ENCODE measurements around the gene PTPRM.

PTPRM gene

DNA sequence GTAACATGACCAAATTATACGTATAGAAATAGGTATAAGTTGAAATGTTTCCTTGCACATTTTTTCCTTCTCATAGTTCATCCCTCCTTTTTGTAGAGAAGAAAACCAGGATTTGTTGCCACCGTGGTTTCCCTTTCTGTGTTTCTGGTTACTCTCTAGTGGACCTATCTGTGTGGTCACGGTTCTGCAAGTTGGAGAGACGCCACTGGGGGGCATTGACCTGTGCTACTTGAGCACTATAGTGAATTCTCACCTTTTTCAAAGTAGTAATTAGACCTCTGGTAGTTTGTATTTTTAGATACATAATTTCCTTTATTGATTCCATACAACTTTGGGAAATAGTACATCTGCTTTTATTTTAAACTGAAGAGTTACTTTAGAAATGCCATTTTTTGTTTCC, 444.8 kb downstream of the PTPRM start:
- TF ChIP-seq, protein P1, sequence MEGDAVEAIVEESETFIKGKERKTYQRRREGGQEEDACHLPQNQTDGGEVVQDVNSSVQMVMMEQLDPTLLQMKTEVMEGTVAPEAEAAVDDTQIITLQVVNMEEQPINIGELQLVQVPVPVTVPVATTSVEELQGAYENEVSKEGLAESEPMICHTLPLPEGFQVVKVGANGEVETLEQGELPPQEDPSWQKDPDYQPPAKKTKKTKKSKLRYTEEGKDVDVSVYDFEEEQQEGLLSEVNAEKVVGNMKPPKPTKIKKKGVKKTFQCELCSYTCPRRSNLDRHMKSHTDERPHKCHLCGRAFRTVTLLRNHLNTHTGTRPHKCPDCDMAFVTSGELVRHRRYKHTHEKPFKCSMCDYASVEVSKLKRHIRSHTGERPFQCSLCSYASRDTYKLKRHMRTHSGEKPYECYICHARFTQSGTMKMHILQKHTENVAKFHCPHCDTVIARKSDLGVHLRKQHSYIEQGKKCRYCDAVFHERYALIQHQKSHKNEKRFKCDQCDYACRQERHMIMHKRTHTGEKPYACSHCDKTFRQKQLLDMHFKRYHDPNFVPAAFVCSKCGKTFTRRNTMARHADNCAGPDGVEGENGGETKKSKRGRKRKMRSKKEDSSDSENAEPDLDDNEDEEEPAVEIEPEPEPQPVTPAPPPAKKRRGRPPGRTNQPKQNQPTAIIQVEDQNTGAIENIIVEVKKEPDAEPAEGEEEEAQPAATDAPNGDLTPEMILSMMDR (IDR thresholded peaks at IDR 0.05; ENCODE audit: low read depth, low read length) = no peak
- no peak overlapping the region for H3K4me3 ChIP-seq (ENCODE audit: low read depth, low read length)

DNA sequence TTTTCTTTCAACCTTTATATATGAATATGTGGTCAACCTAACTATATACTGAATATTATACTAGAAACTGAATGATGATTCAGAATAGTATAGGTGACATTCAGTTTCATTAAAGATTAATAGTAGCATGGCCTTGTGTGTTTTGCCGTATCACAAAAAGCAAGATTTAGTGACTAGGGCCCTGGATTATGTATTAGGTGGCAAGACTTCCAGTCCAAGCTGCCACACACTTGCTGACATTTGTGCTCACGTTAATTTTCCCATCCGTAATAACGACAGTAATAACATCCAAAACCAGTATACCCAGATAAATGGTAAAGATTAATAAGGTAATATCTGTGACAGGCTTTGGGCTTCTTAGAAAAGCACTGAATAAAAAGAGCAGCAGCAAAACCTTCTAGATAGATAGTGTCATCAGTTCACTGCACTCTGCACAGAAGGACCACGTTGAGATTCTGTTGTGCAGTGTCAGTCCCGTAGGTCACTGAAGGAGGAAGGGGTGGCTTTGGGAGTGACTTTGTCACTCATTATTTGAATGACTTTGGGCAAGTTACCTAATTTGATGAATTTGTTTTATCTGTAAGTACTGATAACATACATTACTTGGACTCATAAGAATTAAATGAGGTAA, 451.7 kb downstream of the PTPRM start:
- H3K4me3 ChIP-seq (ENCODE audit: low read depth, low read length) = no peak overlapping the region
- TF ChIP-seq, protein P1 (IDR thresholded peaks at IDR 0.05; ENCODE audit: low read depth, low read length) = no peak

DNA sequence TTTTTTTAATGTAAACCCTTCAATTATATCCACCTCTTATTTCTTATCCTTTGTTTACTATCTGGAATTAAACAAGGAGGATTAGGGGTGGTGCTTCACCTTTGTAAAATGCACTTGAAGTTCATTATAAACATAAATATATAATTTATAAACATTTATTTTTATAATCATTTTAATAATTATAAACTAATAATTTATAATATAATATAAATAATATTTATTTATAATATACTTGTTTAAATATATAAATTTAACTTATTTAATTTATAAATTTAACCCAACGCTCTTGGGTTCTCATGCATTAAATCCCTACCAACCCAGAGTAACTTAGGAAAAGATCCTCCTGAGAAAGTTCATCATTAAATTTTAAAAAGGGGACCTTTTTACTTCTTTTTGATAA, 452.5 kb downstream of the PTPRM start:
- TF ChIP-seq, protein P1 (IDR thresholded peaks at IDR 0.05; ENCODE audit: low read depth, low read length) = no peak
- H3K4me3 ChIP-seq (ENCODE audit: low read depth, low read length) = no peak overlapping the region

DNA sequence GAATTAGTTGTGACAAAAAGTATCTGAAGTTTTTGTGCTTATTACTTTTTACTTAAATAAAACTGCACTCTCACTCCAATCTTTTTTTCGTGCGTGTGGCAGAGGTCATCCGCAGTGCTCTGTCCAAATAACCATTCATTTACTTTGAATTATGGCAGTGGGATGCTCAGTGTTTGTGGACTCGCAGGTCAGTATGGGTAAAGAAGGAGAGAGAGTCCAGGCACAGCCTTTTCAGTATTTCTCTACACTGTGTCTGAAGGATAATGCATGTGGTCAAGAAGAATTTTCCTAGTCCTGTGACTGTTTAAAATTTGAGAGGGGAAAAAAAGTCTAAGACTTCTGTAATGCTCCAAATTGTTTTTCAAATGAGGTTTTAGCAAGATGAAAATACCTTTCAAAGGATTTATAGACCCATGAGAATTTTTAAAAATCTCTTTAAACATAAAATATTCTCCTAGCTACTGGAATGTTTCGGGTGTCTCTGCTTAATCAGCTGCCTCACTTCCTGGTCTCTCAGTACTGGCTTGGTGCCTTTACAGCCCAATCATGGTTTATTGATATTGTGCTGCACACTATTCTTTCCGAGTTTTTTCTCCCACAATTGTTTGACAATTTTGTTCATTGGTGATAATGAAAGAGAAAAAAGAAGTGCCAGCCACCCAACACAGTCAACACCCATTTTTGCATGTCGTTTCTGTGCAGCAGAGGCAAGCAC, 453.2 kb downstream of the PTPRM start:
- H3K4me3 ChIP-seq (ENCODE audit: low read depth, low read length) = no peak overlapping the region
- TF ChIP-seq, protein P1 (IDR thresholded peaks at IDR 0.05; ENCODE audit: low read depth, low read length) = no peak

DNA sequence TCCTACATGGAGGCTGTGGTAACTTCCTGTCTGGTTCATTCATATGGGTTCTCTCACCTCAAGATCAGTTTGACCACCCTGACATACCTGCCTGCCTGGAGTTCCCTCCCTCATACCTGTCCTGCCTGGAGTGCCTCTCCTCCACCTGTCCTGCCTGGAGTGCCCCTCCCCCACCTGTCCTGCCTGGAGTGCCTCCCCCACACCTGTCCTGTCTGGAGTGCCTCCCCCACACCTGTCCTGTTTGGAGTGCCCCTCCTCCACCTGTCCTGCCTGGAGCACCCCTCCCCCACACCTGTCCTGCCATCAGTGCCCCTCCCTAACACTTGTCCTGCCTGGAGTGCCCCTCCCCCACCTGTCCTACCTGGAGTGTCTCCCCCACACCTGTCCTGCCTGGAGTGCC, 461.9 kb downstream of the PTPRM start:
- TF ChIP-seq, protein P1 (IDR thresholded peaks at IDR 0.05; ENCODE audit: low read depth, low read length) = no peak
- no peak overlapping the region for H3K4me3 ChIP-seq (ENCODE audit: low read depth, low read length)

DNA sequence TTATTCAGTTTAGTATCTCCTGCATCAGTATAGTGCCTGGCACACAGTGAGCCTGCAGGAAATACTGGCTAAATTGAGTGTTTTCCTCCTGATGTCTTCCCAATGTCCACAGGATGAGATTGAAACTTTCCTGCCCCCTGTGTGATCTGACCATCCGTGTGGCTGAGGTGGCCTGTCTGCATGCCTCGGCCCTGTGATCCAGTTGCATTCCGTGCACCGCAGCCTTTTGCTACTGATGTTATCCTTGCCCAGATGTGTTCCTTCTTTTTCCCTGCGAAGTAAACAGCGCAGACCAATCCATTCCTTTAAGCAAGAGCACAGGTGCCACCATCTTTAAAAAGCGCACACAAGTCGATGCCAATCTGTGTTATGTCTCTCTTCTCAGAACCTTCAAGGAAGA, 462.6 kb downstream of the PTPRM start:
- TF ChIP-seq, protein P1 (IDR thresholded peaks at IDR 0.05; ENCODE audit: low read depth, low read length) = no peak
- no peak overlapping the region for H3K4me3 ChIP-seq (ENCODE audit: low read depth, low read length)

DNA sequence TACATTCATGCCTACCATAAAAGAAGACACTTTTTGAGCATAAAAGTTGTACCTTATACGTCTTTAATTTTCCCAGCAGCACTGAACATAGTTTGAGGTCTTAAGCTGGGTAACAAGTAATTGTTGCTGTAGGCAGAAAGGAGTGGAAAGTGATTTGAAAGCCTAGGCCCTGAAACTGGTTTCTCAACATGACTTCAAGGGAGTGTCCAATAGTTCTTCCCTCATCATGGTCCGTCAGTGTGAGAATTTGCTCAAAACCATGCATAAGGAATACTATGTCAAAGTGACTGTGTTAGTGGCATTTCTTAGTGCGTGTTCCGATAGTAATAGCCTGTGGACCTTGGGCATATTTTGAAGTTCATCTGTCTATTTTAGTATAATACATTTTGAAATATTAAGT, 463.1 kb downstream of the PTPRM start:
- no peak overlapping the region for H3K4me3 ChIP-seq (ENCODE audit: low read depth, low read length)
- TF ChIP-seq, protein P1 (IDR thresholded peaks at IDR 0.05; ENCODE audit: low read depth, low read length) = no peak

Data from WI38 (cell line).